NCI-H2081 treated with DMSO at 0.1 percent for 48 hours (cell line): ENCODE data around the gene CIPC.

Source experiments
- DNase-seq: peaks from one replicate; lab custom pipeline; 2025; lab: John Stamatoyannopoulos, UW

Gene CIPC

DNA sequence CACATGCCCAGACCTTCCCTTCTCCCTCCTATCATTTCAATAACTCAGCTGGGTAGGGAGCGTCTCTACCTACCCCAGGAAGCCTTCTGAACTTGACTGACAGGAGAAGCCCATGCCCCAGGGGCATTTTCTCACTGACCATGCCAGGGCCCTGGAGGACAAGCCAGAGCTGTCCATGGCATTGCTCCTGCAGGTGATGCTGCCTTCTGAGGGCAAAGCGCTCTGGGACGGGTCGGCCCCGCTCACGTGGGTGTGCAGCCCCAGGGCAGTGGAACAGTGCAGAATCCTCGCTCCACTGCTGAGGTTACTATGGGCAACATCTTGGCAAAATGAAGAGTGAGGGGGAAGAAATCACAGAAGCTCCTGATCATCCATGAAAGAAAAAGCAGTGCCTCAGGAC is 28.5 kb upstream of the CIPC start:
- DNase-seq: no peak

DNA sequence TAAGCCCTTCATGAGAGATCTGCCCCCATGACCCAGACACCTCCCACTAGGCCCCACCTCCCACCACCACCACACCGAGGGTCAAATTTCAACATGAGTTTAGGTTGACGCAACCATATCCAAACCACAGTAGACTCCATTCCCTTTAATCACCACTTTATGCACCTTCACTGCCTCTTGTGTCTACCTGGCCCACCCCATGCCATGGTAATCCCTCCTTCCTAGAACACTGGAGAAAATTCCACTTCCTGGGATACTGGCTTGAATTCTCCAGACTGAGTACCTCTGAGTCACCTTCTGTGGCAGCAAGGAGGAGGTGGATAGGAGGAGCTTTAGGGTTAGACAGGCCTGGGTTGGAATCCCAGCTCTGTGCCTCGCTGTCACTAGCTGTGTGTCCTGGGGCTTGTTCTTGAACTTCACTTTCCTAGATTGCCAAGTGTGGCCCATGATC is 26.1 kb upstream of the CIPC start:
- no peak for DNase-seq

DNA sequence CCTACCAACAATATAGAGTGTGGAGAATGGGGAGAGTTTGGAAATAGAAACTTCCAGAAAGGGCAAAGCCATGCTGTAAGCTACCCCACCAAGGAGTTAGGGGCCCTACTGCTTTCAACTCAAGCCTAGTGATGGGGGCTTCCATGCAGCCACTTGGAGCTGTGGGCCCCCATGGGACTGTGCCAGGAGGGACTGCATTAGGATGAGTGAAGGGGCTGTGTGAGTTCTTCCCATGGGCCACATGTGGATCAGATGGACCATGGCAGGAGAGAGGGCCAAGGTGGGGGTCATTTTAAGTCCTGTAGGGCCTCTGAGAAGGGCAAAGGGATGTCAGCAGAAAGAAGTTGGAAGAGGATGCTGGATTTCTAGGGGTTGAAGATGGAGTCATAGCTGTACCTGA is 23.1 kb upstream of the CIPC start:
- no peak for DNase-seq

DNA sequence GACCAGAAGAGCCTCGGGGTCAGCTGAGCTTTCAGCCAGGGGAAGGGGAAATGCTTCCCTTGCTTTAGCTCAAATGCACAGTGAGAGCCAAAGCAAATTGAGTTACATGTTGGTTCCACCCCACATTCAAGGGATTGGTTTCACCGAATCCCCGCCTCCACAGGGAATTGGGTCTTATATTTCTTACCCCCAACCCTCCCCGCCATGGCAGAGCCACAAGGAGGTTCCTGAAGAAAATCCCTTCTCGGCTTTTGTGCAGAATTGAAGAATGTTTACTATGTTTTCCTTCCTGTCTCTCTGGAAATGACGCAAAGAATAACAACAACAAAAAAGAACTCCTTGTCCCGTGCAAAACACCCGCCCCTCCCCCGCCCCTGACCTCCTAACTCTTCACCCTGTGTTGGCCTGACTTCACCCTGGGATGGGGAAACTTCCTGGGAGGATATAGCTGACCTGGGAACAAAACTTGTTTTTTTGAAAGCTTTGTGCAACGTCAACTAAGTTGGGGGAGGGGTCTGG is 21.9 kb upstream of the CIPC start:
- no peak for DNase-seq

DNA sequence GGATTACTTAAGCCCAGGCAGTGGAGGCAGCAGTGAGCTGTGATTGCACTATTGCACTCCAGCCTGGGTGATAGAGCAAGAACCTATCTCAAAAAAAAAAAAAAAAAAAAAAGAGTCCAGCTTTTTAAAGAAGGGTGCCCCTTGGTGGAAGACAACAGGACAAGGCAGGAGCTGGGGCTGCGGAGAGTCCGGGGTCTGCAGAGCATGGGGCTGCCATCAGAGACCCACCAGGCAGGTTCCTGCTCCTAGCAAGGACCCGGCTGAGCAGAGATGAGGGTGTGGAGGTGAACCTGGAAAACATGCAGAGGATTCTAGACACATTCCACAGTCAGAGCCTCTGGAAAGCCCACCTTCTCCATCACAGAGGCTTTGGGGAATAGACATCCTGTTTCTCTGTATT is 21.0 kb upstream of the CIPC start:
- no peak for DNase-seq

DNA sequence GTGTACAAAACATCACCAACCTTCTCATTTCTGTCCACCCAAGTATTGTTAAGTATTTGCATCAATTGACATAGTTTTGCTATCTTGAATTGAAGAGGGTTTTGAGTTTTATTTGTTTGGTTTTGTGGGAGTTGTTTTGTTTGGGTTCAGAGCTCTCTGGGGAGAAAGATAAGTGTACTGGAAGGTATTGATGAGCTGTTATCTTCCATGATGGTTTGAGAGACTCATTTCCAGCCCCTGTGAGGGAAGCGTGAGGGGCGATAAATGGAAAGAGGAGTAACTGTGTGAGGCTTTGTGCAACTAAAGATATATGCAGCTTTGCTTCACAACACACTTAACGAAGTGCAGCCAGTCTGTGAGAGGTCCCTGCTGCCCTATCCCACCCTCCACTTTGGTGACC is 15.7 kb upstream of the CIPC start:
- no peak for DNase-seq

DNA sequence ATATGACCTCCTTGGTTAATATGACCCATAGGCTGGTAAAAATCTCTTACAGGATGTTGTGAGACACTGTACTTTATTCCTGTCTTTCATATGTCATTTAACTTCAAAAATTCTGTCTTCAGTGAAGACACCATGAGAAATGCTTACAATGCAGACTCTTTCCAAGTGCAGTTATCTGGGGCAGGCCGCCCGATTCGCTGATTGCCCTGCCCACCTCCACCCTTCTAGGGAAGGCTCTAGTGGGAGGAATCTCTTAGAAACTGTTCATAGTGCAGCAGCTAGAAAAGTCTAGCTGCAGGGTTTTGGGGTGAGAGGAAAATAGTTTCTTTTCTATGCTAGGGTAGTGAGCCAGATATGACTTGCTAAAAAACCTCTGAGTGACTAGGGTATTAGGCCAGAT is 15.0 kb upstream of the CIPC start:
- DNase-seq: no peak

DNA sequence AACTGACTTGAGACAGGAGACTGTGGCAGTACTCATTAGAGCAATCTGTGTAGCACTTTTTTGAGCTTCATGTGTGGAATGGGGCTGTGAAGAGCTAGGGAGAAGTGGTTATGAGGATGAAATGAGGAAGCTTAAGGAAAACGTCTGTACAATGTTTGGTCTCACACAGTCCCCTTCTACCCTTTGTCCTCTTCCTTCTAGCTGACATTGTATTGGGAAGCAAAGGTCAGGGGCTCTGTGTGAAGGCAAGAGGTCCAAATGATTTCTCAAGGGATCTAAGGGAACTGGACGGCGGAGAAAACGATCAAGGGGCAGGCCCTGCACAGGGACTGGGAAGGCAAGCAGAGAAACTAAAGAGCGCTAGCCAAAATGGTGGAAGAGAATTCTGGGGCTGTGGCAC is 13.1 kb upstream of the CIPC start:
- DNase-seq: no peak

DNA sequence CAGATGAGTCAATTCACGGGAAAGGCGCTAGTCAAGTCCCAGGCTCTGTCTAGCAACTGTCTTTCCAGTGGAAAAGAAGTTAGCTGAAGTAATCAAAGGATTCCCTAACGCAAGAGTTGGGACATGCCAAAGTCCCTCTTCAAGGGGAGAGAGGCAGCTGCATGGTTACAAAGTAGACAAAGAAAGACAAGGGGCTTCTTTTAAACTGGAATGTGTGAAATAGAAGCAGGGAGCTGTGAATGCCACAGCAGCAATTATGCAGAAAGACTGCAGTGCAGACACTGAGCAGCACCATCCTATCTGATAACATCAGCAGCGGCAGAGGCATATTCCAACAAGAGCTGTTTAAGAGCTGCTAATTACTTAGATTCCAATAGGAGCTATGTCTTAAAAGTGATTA is 12.5 kb upstream of the CIPC start:
- DNase-seq: no peak

DNA sequence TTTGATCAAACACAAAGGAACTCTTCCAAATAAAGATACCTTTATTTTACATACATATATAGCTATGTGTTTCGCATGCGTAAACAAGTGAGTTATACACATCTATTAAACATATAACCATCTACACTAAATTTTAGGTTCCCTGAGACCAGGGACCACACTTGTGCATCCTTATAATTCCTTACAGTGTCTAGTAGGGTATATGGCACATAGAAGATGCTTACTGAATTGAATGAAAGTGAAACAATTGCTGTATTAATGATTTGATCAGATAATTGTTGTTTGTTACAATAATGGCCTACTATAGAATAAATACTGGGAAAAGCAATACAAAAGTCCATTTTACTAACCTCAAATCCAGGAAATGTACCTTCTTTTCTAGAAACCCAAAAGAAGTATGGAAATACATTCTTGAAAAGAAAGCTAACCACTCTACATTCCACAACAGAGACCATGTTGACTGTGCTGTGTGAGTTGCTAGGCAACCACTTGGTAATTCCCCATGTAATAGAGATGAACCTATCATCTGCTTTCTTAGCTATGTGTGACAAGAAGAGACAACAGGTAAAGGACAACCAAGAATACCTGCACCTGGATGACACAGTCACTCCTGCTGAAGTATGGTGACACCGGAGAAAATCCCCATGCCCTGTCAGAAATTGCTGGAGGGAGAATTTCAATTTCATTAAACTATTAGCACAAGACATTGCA is 11.9 kb upstream of the CIPC start:
- DNase-seq: no peak

DNA sequence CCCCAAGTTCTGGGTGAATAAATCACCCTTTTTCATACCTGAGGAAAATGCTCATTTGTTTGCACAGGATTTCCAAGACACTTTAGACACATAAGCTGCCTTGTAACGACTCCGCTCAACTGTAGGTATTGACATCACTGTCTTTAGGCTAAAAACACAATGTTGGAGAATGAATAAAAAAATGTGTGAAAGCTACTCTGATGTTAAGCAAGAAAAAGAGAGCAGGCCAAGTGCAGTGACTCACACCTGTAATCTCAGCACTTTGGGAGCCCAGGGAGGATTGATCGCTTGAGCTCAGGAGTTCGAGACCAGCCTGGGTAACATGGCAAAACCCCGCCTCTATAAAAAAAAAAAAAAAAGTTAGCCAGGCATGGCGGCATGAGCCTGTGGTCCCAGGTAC is 11.1 kb upstream of the CIPC start:
- DNase-seq: no peak

DNA sequence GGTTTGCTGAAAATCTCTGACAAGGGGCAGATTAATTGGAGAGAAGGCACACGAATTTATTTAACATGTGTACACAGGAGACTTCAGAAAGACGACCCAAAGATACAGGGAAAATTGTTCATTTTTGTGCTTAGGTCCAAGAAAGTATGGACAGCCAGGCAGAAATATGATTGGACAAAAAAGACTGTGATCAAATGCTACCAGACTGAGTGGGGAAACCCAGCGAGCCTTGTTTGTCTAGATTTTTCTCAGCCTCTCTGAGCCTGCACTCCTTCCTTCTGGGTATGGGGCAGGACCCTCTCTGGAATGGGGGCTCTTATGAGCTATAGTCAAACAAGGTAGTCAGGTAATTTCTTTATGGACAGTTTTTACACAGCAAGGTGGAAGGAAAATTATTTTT is 10.4 kb upstream of the CIPC start:
- DNase-seq: no peak

DNA sequence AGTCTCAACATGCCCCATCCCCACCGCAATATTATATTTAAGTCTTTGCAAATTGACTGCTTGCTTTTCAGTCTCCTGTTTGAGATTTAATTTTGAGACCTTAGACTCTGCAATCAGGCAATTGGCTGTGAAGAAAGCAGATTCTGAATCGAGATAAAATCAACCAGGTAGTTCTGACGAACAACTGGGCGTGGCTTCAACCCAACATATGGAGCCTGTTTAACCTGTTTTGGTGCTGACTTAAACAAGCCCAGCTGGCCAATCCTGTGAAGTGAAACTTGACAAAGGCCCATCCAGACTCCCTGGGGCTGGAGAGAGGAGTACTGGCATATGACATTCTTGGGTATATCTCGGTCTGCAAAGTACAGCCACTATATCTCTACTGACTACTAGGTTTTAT is 9.8 kb upstream of the CIPC start:
- DNase-seq: no peak

DNA sequence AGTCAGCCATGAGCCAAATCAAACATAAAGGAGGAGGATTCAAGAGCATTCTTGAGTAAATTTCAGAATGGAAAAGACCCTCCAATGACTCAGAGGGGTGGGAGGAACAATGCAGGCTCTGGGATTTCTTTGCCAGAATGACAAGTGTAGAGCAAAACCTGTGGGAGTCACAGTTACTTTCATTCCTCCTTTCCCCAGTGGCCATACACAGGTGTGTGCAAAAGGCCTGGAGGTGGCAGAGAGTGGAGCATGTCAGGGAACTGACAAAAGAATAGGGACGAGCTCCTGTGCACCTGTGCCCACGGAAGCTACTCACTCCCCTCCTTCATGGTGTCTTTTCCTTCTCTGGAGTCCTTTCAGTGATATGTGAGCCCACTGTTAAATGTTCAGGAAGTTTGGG is 9.4 kb upstream of the CIPC start:
- no peak for DNase-seq

DNA sequence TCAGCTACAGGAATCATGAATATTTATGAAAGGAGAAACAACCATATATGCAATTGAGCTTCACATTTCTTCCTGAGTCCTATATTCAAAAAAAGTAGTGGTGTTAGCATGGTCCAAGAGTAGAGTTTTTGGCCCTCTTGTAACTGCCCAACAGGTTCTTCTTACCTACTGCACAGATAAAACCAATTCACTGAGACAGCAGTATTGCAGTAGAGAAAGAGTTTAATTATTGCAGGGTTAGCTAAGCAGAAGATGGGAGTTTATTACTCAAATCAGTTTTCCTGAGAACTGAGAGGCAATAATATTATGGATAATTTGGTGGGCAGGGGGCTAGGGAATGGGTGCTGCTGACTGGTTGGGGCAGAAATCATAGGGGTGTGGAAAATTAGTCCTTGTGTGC is 6.5 kb upstream of the CIPC start:
- no peak for DNase-seq

DNA sequence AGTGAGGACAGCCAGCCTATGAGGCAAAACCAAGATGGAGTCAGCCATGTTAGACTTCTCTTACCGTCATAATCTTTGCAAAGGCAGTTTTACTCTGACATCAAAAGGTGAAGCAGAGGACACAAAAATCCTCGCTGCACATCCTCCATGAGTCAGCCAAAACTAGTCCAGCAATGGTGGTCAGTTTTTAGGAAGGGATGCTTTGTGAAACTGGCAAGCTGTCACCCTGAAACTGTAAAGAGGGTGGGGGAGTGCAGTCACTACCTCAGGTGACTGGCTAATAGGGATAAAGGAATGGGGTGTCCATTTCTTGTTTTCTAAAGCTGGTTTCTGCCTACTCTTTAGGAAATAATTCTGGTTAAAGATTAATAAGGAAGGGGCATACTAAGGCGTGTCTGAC is 5.4 kb upstream of the CIPC start:
- DNase-seq: no peak

DNA sequence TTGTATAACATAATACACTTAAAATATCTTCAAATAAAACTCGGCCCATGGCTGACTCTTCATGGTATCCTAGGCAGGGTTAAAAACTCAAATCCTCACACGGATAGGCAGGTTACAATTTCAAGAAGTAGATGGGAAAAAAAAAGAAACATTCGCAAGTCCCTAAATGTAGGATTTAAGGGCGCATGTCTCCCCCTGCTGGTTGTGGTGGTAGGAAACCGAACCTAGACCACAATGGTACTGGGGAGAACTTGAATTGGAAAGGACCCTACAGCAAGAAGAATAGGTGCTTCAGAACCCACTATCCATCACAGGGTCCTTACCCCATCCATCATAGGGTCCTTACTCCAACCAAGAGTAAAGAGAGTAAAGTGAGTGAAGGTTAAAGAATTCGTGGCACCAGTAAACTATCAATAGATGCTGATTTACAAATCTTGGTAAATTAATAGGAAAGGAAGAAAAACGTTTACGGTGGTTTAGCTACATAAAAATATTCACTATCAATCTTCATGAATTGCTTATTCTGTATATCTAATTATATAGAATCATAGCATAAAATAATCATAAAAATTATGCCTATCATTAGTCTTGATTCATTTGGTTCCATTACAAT is 3.3 kb upstream of the CIPC start:
- no peak for DNase-seq

DNA sequence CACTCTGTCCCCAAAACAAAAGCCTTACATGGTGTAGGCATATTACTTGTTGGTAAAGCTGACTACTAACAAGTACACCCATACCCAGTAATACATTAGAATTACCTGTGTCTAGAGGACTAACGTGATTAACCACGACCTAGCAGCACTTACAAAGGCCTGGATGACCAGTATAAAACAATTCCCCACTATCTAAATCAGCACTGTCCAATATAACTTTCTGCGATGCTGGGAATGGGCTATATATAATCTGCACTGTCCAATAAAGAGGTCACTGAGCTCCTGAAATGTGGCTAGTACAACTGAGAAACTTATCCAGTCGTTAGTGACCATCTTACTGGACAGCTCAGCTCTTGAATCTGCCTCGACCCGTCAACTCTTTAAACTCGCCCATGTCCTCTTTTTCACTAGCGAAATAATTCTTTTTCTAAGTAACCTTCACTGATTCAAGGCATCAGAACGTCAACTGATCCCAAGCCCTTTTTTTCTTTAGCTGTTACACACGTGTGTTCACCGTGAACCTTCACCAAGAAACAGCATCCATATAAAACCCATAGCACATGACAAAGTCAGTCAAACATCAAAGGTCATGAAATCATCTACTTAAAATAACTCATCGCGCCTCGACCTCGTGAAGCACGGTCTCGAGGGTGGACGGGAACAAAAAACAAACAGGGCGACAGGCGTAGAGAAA is 905 bp upstream of the CIPC start:
- no peak for DNase-seq

DNA sequence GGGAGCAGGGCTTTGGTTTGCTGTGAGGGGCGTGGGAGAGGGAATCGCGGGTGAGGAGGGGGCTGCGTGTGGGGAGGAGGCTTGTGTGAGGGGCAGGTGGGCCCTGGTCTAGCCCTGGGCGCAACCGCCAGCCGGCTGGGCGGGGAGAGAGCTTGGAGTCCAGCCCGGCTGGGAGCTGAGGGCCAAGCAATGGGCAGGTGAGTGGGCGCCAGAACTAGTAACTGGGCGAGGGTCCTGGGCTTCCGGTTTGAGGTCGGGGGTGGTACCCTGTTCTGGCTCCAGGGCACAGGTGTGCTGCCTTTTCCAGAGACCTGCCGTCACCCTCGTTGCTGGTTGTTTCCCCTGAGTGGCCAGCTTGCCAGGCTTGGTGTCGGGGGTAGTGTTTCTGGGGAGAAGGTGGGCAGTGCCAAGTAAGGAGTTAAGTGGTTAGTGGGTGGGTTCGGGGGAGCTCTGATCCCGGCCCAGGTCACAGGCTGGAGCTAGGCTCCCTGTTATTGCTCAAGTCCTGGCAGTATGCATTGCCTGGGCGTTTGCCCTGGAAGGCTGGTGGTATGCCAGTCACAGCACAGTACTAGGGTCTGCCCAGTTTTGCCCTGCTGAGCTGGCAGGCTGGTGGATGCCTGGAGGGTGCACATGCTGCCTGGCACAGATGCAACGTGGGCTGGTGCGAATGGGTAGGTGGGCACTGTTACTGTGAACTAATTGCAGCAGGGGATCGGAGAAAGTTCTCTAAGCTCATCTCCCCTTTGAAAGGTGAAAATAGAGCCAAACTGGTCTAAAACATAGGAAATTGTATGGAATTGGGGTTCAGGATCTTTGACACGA is 683 bp downstream of the CIPC start:
- DNase-seq: no peak

DNA sequence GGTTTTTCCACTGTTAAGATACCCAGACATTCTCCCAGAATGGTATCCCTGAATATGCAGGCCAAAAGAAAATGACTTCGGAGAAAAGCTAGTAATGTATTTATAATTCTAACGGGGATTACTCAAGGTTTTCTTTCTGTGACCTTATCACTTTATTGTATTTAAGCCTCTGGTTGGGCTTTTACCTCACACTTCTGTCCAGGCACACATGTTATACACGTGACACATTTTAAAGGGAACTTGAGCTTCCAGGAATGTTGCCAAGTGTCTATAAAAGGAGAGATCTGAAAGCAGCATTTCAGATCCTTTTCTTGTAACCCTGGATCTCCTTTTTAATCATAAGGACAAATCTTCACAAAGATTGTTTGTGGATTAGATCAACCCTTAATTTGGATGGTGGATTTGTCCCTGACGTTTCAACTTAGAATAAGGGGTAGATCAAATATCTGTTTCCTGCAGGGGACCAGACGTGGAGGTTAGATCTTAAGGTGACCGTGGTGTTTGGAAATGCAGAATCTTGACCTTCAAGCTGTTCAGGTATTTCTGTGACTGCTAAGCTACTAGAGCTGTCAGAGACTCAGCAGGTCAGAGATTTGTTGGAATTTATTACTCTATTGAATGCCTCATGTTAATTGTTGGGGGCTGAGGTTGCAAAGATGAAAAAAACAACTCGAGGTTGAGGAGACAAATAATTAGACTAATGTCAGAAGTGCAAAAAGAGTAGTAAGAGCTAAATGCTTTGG is 1.5 kb downstream of the CIPC start:
- DNase-seq: no peak

DNA sequence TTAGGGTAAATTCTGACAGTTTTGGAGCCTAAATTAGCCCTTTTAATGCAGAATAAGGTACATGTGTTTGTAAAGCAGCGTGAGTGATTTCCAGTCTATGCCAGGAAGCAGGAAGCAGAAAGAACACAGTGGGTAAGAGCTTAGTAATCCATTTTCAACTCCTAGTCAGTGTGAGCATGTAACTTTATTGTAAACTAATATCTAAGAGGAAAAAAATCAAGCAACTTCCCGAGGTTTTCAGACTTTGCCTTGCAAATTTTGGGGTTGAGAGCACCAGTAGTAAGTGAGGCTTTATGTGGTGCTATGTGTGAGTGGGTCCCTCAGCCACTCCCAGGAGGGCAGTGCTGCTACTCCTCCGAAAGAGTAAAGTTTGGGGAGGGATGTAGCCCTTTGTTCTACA is 2.9 kb downstream of the CIPC start:
- no peak for DNase-seq

DNA sequence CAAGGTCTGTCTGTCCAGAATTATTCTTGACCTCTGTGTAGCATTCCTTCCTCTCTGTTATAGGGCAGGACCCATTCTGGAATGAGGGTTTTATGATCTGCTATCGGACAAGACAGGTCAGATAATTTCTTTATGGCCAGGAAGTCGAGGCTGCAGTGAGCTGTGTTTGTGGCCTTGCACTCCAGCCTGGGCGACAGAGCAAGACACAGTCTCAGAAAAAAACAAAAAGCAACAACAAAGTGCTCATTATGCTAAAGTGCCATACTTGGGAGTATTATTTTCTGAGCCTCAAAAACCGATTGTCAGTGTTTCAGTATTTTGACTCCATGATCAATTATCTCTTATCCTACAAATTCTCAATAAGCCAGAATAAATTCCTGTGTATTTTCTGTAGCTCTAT is 4.1 kb downstream of the CIPC start:
- DNase-seq: no peak
